ENCODE measurements around the gene LPIN3. TPM values are rescaled to one million over a fixed set of nuclear protein-coding genes. Genes with fewer than 3 reads are reported as not detected.

The LPIN3 gene
- total and polyA plus RNA-seq, 2 of the 8 experiments (the other 6 are each of a cell fraction or from before 2014, with no cell fraction given): 3.7 to 3.9 TPM

- WGBS, 2 experiments (ENCODE audit: extremely low coverage in 1 of 2, insufficient coverage in 1 of 2, insufficient read length in 1 of 2, insufficient replicate concordance in 2 of 2, low coverage in 1 of 2, low lambda C conversion rate in 2 of 2, missing lambda C conversion rate in 1 of 2): 1% methylated on average over 25 of the region's 25 CpGs; no CpG with 5 or more reads in 1 of the 2 experiments
- Histone ChIP-seq H3K9me3 (ENCODE audit: insufficient read depth in 2 of 2, low read depth in 1 of 2, low read length in 1 of 2) (no peaks in the 10 kb centered on the region), H3K4me1 (replicated peaks in 1 of 4; ENCODE audit: control insufficient read depth in 3 of 4, insufficient read depth in 4 of 4, low read length in 3 of 4) (peaks cover 3 to 13% (median 6%) of the 10 kb centered on the region in 4 experiments; a peak in 5 of 7 replicates), H2AK5ac (ENCODE audit: low read depth, low read length) (no peak overlapping the region), H3K4me3 (ENCODE audit: extremely low read depth in 1 of 4, insufficient read depth in 2 of 4, low read depth in 3 of 4, low read length in 4 of 4) (peak overlapping the region in 3 of 4 experiments; percentile 34 to 62 (median 48); a peak in 7 of 8 replicates), H4K8ac (ENCODE audit: extremely low read depth, insufficient read depth, low read length) (peak overlapping the region; percentile 88; the same call in 1 of the 2 replicates), H4K91ac (replicated peaks; ENCODE audit: insufficient read length, low read length) (peak overlapping the region; percentile 7), H3K27ac (ENCODE audit: low read depth, low read length) (no peak overlapping the region), H2BK20ac (ENCODE audit: low read length) (no peak overlapping the region), H3K79me1 (ENCODE audit: low read depth, low read length) (no peaks in the 10 kb centered on the region), H3K14ac (ENCODE audit: insufficient read length) (no peak overlapping the region), H3K27me3 (replicated peaks in 1 of 4; ENCODE audit: control insufficient read depth in 3 of 4, extremely low read depth in 1 of 4, insufficient read depth in 3 of 4, low read length in 3 of 4) (peaks cover 0 to 7% (median 2%) of the 10 kb centered on the region in 4 experiments; a peak in 1 of 7 replicates), H2BK5ac (ENCODE audit: low read depth, low read length) (0 out of 2 replicates have a peak overlapping the region, but pooled peaks have one; percentile 36), H2BK12ac (ENCODE audit: low read depth, low read length) (0 out of 2 replicates have a peak overlapping the region, but pooled peaks have one; percentile 1), H4K20me1 (replicated peaks in 1 of 2; ENCODE audit: control insufficient read depth in 1 of 2, insufficient read depth in 2 of 2, low read length in 2 of 2) (no peaks in the 10 kb centered on the region), H3K79me2 (ENCODE audit: control insufficient read depth in 1 of 2, insufficient read depth in 2 of 2, low read length in 2 of 2) (no peaks in the 10 kb centered on the region), H4K5ac (ENCODE audit: insufficient read length, low read depth, low read length) (no peak overlapping the region), H3K36me3 (ENCODE audit: control insufficient read depth in 2 of 4, insufficient read depth in 4 of 4, low read length in 3 of 4) (no peaks in the 10 kb centered on the region), H3K23me2 (ENCODE audit: low read depth, low read length) (no peaks in the 10 kb centered on the region), H2AFZ (ENCODE audit: low read length) (peak overlapping the region; percentile 90), H2BK120ac (replicated peaks; ENCODE audit: low read depth, low read length) (no peak overlapping the region), H3K4me2 (ENCODE audit: insufficient read depth in 1 of 2, low read depth in 2 of 2, low read length in 2 of 2) (peak overlapping the region; percentile 30 to 80), H3K56ac (replicated peaks; ENCODE audit: insufficient read length, low read depth, low read length) (no peak overlapping the region), H3K9ac (replicated peaks in 1 of 4; ENCODE audit: extremely low read depth in 1 of 4, low read depth in 3 of 4, low read length in 3 of 4) (no peak overlapping the region; a peak in 1 of 7 replicates), H3K23ac (ENCODE audit: insufficient read length) (no peak overlapping the region), H3K18ac (ENCODE audit: extremely low read depth, low read length) (0 out of 2 replicates have a peak overlapping the region, but pooled peaks have one; percentile 51), H2BK15ac (ENCODE audit: low read length) (no peak overlapping the region), H3K4ac (replicated peaks; ENCODE audit: insufficient read length, low read depth, low read length) (no peak overlapping the region)
- ChIA-PET CTCF (ENCODE audit: partially characterized antibody) (interaction anchor here (0.5 to 6.0 kb wide), 63 partner anchors 8 to 1062 kb away, joined by 3 to 112 read pairs (median 4); no protein-coding TSS in a partner anchor), POLR2A (ENCODE audit: partially characterized antibody) (interaction anchor here (0.9 to 1.7 kb wide), 7 partner anchors 23 to 509 kb away, joined by 3 to 7 read pairs (median 3); partner anchors contain the start of gene PLCG1)
- FAIRE-seq: peak; percentile 80
- DNase-seq (ENCODE audit: low read depth in 1 of 2, low spot score in 2 of 2): peak; percentile 88 to 99
- TF ChIP-seq KDM5A (IDR thresholded peaks at IDR 0.05; ENCODE audit: low read length) (0 out of 2 replicates have a peak, but pooled peaks have one; percentile 41), MAX (IDR thresholded peaks at IDR 0.05) (peak; percentile 98), TBP (IDR thresholded peaks at IDR 0.05; ENCODE audit: low read depth, low read length) (0 out of 2 replicates have a peak, but pooled peaks have one; percentile 14), ASH2L (IDR thresholded peaks at IDR 0.05; ENCODE audit: low read length) (peak; percentile 33), EGR1 (IDR thresholded peaks at IDR 0.05; ENCODE audit: borderline replicate concordance, low read depth, low read length) (peak; percentile 20; the same call in 1 of the 2 replicates), PHF8 (conservative IDR thresholded peaks at IDR 0.05; ENCODE audit: low read depth, low read length) (no peak), CTBP2 (IDR thresholded peaks at IDR 0.05; ENCODE audit: borderline replicate concordance, insufficient read depth, insufficient read length, low read length) (peak; percentile 48), CHD2 (IDR thresholded peaks at IDR 0.05; ENCODE audit: low read length) (peak; percentile 62; the same call in 1 of the 2 replicates), KDM1A (IDR thresholded peaks at IDR 0.05; ENCODE audit: borderline replicate concordance, low read length) (peak; percentile 64; the same call in 1 of the 2 replicates), SRF (IDR thresholded peaks at IDR 0.05; ENCODE audit: low read depth, low read length) (peak; percentile 8; the same call in 1 of the 2 replicates)
- TF ChIP-seq, protein P1, sequence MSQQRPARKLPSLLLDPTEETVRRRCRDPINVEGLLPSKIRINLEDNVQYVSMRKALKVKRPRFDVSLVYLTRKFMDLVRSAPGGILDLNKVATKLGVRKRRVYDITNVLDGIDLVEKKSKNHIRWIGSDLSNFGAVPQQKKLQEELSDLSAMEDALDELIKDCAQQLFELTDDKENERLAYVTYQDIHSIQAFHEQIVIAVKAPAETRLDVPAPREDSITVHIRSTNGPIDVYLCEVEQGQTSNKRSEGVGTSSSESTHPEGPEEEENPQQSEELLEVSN (IDR thresholded peaks at IDR 0.05): peak; percentile 95
Measured at GRCh38 chr20:41339957-41340326, 679 bp upstream of the LPIN3 start.

All from H1 (cell line).